ENCODE data around the gene SLC14A1.

The SLC14A1 gene

GRCh38 chr18:45724601-45725000, 620 bp downstream of the SLC14A1 start:
- Histone ChIP-seq H2AFZ (ENCODE audit: low read length) (no peak overlapping the region), H3K9me2 (replicated peaks; ENCODE audit: low read depth, low read length) (no peaks in the 10 kb centered on the region), H3K27me3 (ENCODE audit: insufficient read depth, low read length, poor library complexity, severe bottlenecking) (no peaks in the 10 kb centered on the region), H3K4me2 (ENCODE audit: low read depth, low read length, poor library complexity, severe bottlenecking) (no peak overlapping the region), H3K4me1 (ENCODE audit: insufficient read depth, low read length, poor library complexity, severe bottlenecking) (peaks cover 12% of the 10 kb centered on the region), H3F3A (ENCODE audit: low read depth) (no peaks in the 10 kb centered on the region), H3K79me2 (ENCODE audit: insufficient read depth, low read length) (no peaks in the 10 kb centered on the region), H4K20me1 (ENCODE audit: insufficient read depth, low read length, poor library complexity, severe bottlenecking) (no peaks in the 10 kb centered on the region), H3K4me3 (ENCODE audit: low read length, poor library complexity, severe bottlenecking) (no peak overlapping the region), H3K9ac (ENCODE audit: low read depth, low read length, poor library complexity, severe bottlenecking) (no peak overlapping the region), H3K9me3 (ENCODE audit: insufficient read depth, low read depth, low read length) (no peaks in the 10 kb centered on the region), H3K36me3 (ENCODE audit: insufficient read depth, low read length) (no peaks in the 10 kb centered on the region)
- TF ChIP-seq CTCF (conservative IDR thresholded peaks at IDR 0.05; ENCODE audit: low read length) = no peak
- TF ChIP-seq EZH2phosphoT487 (IDR thresholded peaks at IDR 0.05; ENCODE audit: borderline replicate concordance) = no peak

GRCh38 chr18:45725336-45725735, 1.4 kb downstream of the SLC14A1 start:
- Histone ChIP-seq H3K79me2 (ENCODE audit: insufficient read depth, low read length) (no peaks in the 10 kb centered on the region), H3K9me3 (ENCODE audit: insufficient read depth, low read depth, low read length) (no peaks in the 10 kb centered on the region), H3K9ac (ENCODE audit: low read depth, low read length, poor library complexity, severe bottlenecking) (no peak overlapping the region), H3K27me3 (ENCODE audit: insufficient read depth, low read length, poor library complexity, severe bottlenecking) (no peaks in the 10 kb centered on the region), H4K20me1 (ENCODE audit: insufficient read depth, low read length, poor library complexity, severe bottlenecking) (no peaks in the 10 kb centered on the region), H3K4me3 (ENCODE audit: low read length, poor library complexity, severe bottlenecking) (no peak overlapping the region), H3K4me1 (ENCODE audit: insufficient read depth, low read length, poor library complexity, severe bottlenecking) (peaks cover 12% of the 10 kb centered on the region), H3K9me2 (replicated peaks; ENCODE audit: low read depth, low read length) (no peaks in the 10 kb centered on the region), H3F3A (ENCODE audit: low read depth) (no peaks in the 10 kb centered on the region), H3K36me3 (ENCODE audit: insufficient read depth, low read length) (no peaks in the 10 kb centered on the region), H3K4me2 (ENCODE audit: low read depth, low read length, poor library complexity, severe bottlenecking) (no peak overlapping the region), H2AFZ (ENCODE audit: low read length) (no peak overlapping the region)
- TF ChIP-seq EZH2phosphoT487 (IDR thresholded peaks at IDR 0.05; ENCODE audit: borderline replicate concordance) (no peak), CTCF (conservative IDR thresholded peaks at IDR 0.05; ENCODE audit: low read length) (no peak)

- H2AFZ ChIP-seq (ENCODE audit: low read length) = no peak overlapping the region
Measured at GRCh38 chr18:45726603-45727002, 2.6 kb downstream of the SLC14A1 start.

More at GRCh38 chr18:45726603-45727002, 2.6 kb downstream of the SLC14A1 start:
- Histone ChIP-seq H3K9me3 (ENCODE audit: insufficient read depth, low read depth, low read length) (no peaks in the 10 kb centered on the region), H3K36me3 (ENCODE audit: insufficient read depth, low read length) (no peaks in the 10 kb centered on the region), H3K9ac (ENCODE audit: low read depth, low read length, poor library complexity, severe bottlenecking) (no peak overlapping the region), H3K4me1 (ENCODE audit: insufficient read depth, low read length, poor library complexity, severe bottlenecking) (peaks cover 12% of the 10 kb centered on the region), H4K20me1 (ENCODE audit: insufficient read depth, low read length, poor library complexity, severe bottlenecking) (no peaks in the 10 kb centered on the region), H3K9me2 (replicated peaks; ENCODE audit: low read depth, low read length) (no peaks in the 10 kb centered on the region), H3F3A (ENCODE audit: low read depth) (no peaks in the 10 kb centered on the region), H3K4me2 (ENCODE audit: low read depth, low read length, poor library complexity, severe bottlenecking) (no peak overlapping the region), H3K27me3 (ENCODE audit: insufficient read depth, low read length, poor library complexity, severe bottlenecking) (no peaks in the 10 kb centered on the region), H3K4me3 (ENCODE audit: low read length, poor library complexity, severe bottlenecking) (no peak overlapping the region), H3K79me2 (ENCODE audit: insufficient read depth, low read length) (no peaks in the 10 kb centered on the region)
- no peak for TF ChIP-seq EZH2phosphoT487 (IDR thresholded peaks at IDR 0.05; ENCODE audit: borderline replicate concordance)
- no peak for TF ChIP-seq CTCF (conservative IDR thresholded peaks at IDR 0.05; ENCODE audit: low read length)

Measured in Loucy (cell line).